Omental fat pad (tissue), 4 donors: ENCODE measurements around the gene RBM5. TPM values are rescaled to one million over a fixed set of nuclear protein-coding genes. Genes with fewer than 3 reads are reported as not detected.

Source experiments
- ATAC-seq: fragments of 150-250 bp; one replicate; pipeline ENCODE4 v1.9.1; 2016; ENCODE audit warnings: mild to moderate bottlenecking, moderate library complexity; ENCODE audit not compliant: low FRiP score
- DNase-seq: peaks from one replicate; pipeline ENCODE4 v3.0.0-alpha.2; 2019; ENCODE audit warnings: low spot score
- CTCF ChIP-seq, 3 donors: fragments of 450-650 bp; IDR thresholded peaks; one replicate each; pipeline ENCODE4 v1.5.1; 2016 to 2017; ENCODE audit warnings: antibody characterized with exemption in 3 of 3, mild to moderate bottlenecking in 3 of 3, moderate library complexity in 2 of 3
- total RNA-seq, 4 donors: library from RNA; depleted of rRNA; stranded (reverse); fragments of >200 nt; gene quantifications; one replicate each; pipeline ENCODE4 v1.1.0, GENCODE V29; 2016

The RBM5 gene
- total RNA-seq, 4 donors from 2014 or later = 143 to 308 (median 190) TPM

GRCh38 chr3:50155491-50155878, 66.8 kb downstream of the RBM5 start:
- ATAC-seq = no peak
- DNase-seq = no peak
- no peak for TF ChIP-seq CTCF (IDR thresholded peaks at IDR 0.05)

- no peak for TF ChIP-seq CTCF (IDR thresholded peaks at IDR 0.05)
- no peak for DNase-seq
- ATAC-seq = no peak
These were observed 67.2 kb downstream of the RBM5 start for GRCh38 chr3:50155891-50156290.

- ATAC-seq (no peak), DNase-seq (no peak)
- no peak for TF ChIP-seq CTCF (IDR thresholded peaks at IDR 0.05)
These were observed 68.1 kb downstream of the RBM5 start for GRCh38 chr3:50156549-50157493.

GRCh38 chr3:50157827-50158529, 69.3 kb downstream of the RBM5 start:
- DNase-seq (no peak), ATAC-seq (peak; percentile 19)
- no peak for TF ChIP-seq CTCF (IDR thresholded peaks at IDR 0.05)

- ATAC-seq (no peak), DNase-seq (no peak)
- no peak for TF ChIP-seq CTCF (IDR thresholded peaks at IDR 0.05)
These were observed 69.9 kb downstream of the RBM5 start for GRCh38 chr3:50158530-50159146.

- no peak for TF ChIP-seq CTCF (IDR thresholded peaks at IDR 0.05)
- ATAC-seq (no peak), DNase-seq (no peak)
These were observed 71.9 kb downstream of the RBM5 start for GRCh38 chr3:50160561-50160983.
